ENCODE results near the gene RNF213. TPM values are rescaled to one million over a fixed set of nuclear protein-coding genes. Genes with fewer than 3 reads are reported as not detected.
A peak's percentile ranks its signal among the peaks of the same experiment; 100 is the strongest.

Gene RNF213
- polyA plus RNA-seq, 1 of the 3 experiments (the other 2 are of a cell fraction), result 57.5 TPM

GRCh38 chr17:80244871-80245509 is 15.7 kb upstream of the RNF213 start:
- TF ChIP-seq ELF1 (IDR thresholded peaks at IDR 0.05) (no peak), RCOR1 (IDR thresholded peaks at IDR 0.05; ENCODE audit: low read length) (no peak), REST (IDR thresholded peaks at IDR 0.05; ENCODE audit: low read depth, low read length) (no peak), RXRA (IDR thresholded peaks at IDR 0.05; ENCODE audit: borderline replicate concordance, low read depth) (no peak), IRF3 (IDR thresholded peaks at IDR 0.05; ENCODE audit: low read depth, low read length) (no peak), RAD21 (IDR thresholded peaks at IDR 0.05; ENCODE audit: low read length) (no peak), RFX5 (IDR thresholded peaks at IDR 0.05; ENCODE audit: low read length) (no peak), EZH2phosphoT487 (IDR thresholded peaks at IDR 0.05; ENCODE audit: borderline replicate concordance, low read depth) (no peak), TEAD4 (IDR thresholded peaks at IDR 0.05; ENCODE audit: borderline replicate concordance, insufficient read depth) (no peak), FOXJ3 (CRISPR knock-in tag; IDR thresholded peaks at IDR 0.05) (no peak), NFIC (IDR thresholded peaks at IDR 0.05; ENCODE audit: borderline replicate concordance) (no peak), CHD2 (IDR thresholded peaks at IDR 0.05; ENCODE audit: low read length, partially characterized antibody) (no peak), FOXM1 (IDR thresholded peaks at IDR 0.05; ENCODE audit: low read depth) (no peak), ZBTB33 (IDR thresholded peaks at IDR 0.05; ENCODE audit: borderline replicate concordance, low read depth) (no peak), FOSL2 (IDR thresholded peaks at IDR 0.05; ENCODE audit: borderline replicate concordance, low read depth) (no peak), USF2 (IDR thresholded peaks at IDR 0.05; ENCODE audit: borderline replicate concordance, low read depth, low read length) (no peak), GATA2 (CRISPR knock-in tag; IDR thresholded peaks at IDR 0.05) (no peak), MEF2A (IDR thresholded peaks at IDR 0.05; ENCODE audit: borderline replicate concordance, low read depth) (no peak)
- CTCF ChIA-PET, result interaction anchor here (0.8 kb wide), 1 partner anchor 163 kb away, joined by 3 read pairs; no protein-coding TSS in a partner anchor

More at GRCh38 chr17:80244871-80245509, 15.7 kb upstream of the RNF213 start:
- Histone ChIP-seq H3K79me2 (ENCODE audit: insufficient read depth) (no peaks in the 10 kb centered on the region), H3K9ac (no peak overlapping the region), H3K36me3 (replicated peaks in 1 of 2; ENCODE audit: control insufficient read depth in 1 of 2, insufficient read depth in 2 of 2, low read length in 1 of 2) (peaks cover 15 to 21% of the 10 kb centered on the region in 2 experiments), H3F3A (replicated peaks; ENCODE audit: insufficient read depth) (no peaks in the 10 kb centered on the region), H3K27ac (ENCODE audit: low read depth in 2 of 2, low read length in 1 of 2) (no peak overlapping the region), H3K9me2 (no peaks in the 10 kb centered on the region), H3K27me3 (ENCODE audit: insufficient read depth) (no peaks in the 10 kb centered on the region), H3K4me1 (ENCODE audit: control insufficient read depth in 1 of 2, insufficient read depth in 2 of 2, low read depth in 1 of 2, low read length in 1 of 2) (no peaks in the 10 kb centered on the region), H4K20me1 (ENCODE audit: insufficient read depth) (no peaks in the 10 kb centered on the region), H3K4me3 (ENCODE audit: low read depth in 2 of 2, low read length in 1 of 2) (no peak overlapping the region), H3K9me3 (no peaks in the 10 kb centered on the region), H3K4me2 (no peak overlapping the region), H2AFZ (ENCODE audit: low read depth) (no peak overlapping the region)
- POLR2A ChIA-PET, result no interaction called here
- WGBS (ENCODE audit: low lambda C conversion rate), result 90% methylated on average over 22 of the region's 22 CpGs
- peak; percentile 13 for DNase-seq

All from SK-N-SH (cell line).